Hematopoietic multipotent progenitor cell treated with erythropoietin and hydrocortisone succinate and interleukin-3 and kit ligand, for 17 days (in vitro differentiated cells): Measurements from ENCODE around the gene CCDC9B.

ENCODE experiments used
- DNase-seq: peaks from one replicate; pipeline ENCODE4 v3.0.0-alpha.2; 2015; ENCODE audit warnings: low spot score

Gene CCDC9B

GRCh38 chr15:40307421-40308211, 33.1 kb downstream of the CCDC9B start, which contains the start of gene PLCB2:
Gene PLCB2 (minus strand): TSS chr15:40307935. CDS start chr15:40307672, 263 bp downstream.
- no peak for DNase-seq

- no peak for DNase-seq
Observed at GRCh38 chr15:40306908-40307307, 33.8 kb downstream of the CCDC9B start.

GRCh38 chr15:40306371-40306770, 34.4 kb downstream of the CCDC9B start:
- no peak for DNase-seq

GRCh38 chr15:40305281-40305680, 35.5 kb downstream of the CCDC9B start:
- DNase-seq, result no peak

- no peak for DNase-seq
Observed at GRCh38 chr15:40303576-40303975, 37.2 kb downstream of the CCDC9B start.

- no peak for DNase-seq
Observed at GRCh38 chr15:40302981-40303380, 37.8 kb downstream of the CCDC9B start.

GRCh38 chr15:40302288-40302886, 38.4 kb downstream of the CCDC9B start:
- no peak for DNase-seq

GRCh38 chr15:40301467-40302179, 39.1 kb downstream of the CCDC9B start:
- DNase-seq, result no peak

- DNase-seq, result no peak
Observed at GRCh38 chr15:40300771-40301170, 40.0 kb downstream of the CCDC9B start.

- no peak for DNase-seq
Observed at GRCh38 chr15:40300367-40300766, 40.4 kb downstream of the CCDC9B start.

- DNase-seq, result no peak
Observed at GRCh38 chr15:40298216-40298935, 42.4 kb downstream of the CCDC9B start.

GRCh38 chr15:40297356-40297755, 43.4 kb downstream of the CCDC9B start:
- DNase-seq, result no peak

- DNase-seq, result no peak
Observed at GRCh38 chr15:40296561-40297230, 44.0 kb downstream of the CCDC9B start.

- no peak for DNase-seq
Observed at GRCh38 chr15:40295877-40296560, 44.7 kb downstream of the CCDC9B start.

GRCh38 chr15:40295297-40295696, 45.4 kb downstream of the CCDC9B start:
- DNase-seq, result no peak

GRCh38 chr15:40293905-40294895, 46.5 kb downstream of the CCDC9B start:
- no peak for DNase-seq

- DNase-seq, result no peak
Observed at GRCh38 chr15:40293006-40293405, 47.7 kb downstream of the CCDC9B start.

- DNase-seq, result no peak
Observed at GRCh38 chr15:40292246-40292645, 48.5 kb downstream of the CCDC9B start.

GRCh38 chr15:40290918-40291574, 49.7 kb downstream of the CCDC9B start:
- DNase-seq, result no peak
